WERI-Rb-1 (cell line): ENCODE measurements around the gene GNB5.

Experiments used
- DNase-seq: peaks from one replicate; pipeline ENCODE4 v3.0.0-alpha.2; 2020
- H3K27ac ChIP-seq: fragments of 250-450 bp; sonication (Bioruptor Pico); 2 replicates; pipeline ENCODE4 v1.5.1; 2020; ENCODE audit warnings: mild to moderate bottlenecking, moderate library complexity
- H3K27me3 ChIP-seq: fragments of 250-450 bp; sonication (Bioruptor Pico); 2 replicates; pipeline ENCODE4 v1.5.1; 2021; ENCODE audit warnings: mild to moderate bottlenecking, low read depth, moderate library complexity; ENCODE audit not compliant: insufficient read depth, severe bottlenecking
- H3K36me3 ChIP-seq: fragments of 250-450 bp; sonication (Bioruptor Pico); 2 replicates; pipeline ENCODE4 v1.5.1; 2020; ENCODE audit warnings: mild to moderate bottlenecking, moderate library complexity
- H3K4me3 ChIP-seq: 2 replicates; pipeline ENCODE4 v1.5.1; 2011; ENCODE audit warnings: low read depth, mild to moderate bottlenecking, control low read depth, low read length
- H3K9me3 ChIP-seq: fragments of 250-450 bp; sonication (Bioruptor Pico); 2 replicates; pipeline ENCODE4 v1.5.1; 2021; ENCODE audit warnings: mild to moderate bottlenecking, moderate library complexity; ENCODE audit not compliant: severe bottlenecking
- CTCF ChIP-seq: IDR thresholded peaks from 2 replicates; pipeline ENCODE4 v1.5.1; 2011; ENCODE audit warnings: low read depth, mild to moderate bottlenecking, control low read depth, inconsistent platforms, low read length

Gene GNB5

GRCh38 chr15:52106641-52107040 lies 84.6 kb downstream of the GNB5 start:
- H3K36me3 ChIP-seq = no peaks in the 10 kb centered on the region
- no peak overlapping the region for H3K27ac ChIP-seq
- no peaks in the 10 kb centered on the region for H3K27me3 ChIP-seq
- no peak overlapping the region for H3K4me3 ChIP-seq
- DNase-seq = no peak
- H3K9me3 ChIP-seq = no peaks in the 10 kb centered on the region
- TF ChIP-seq CTCF = no peak

- Histone ChIP-seq H3K27me3 (no peaks in the 10 kb centered on the region), H3K9me3 (no peaks in the 10 kb centered on the region), H3K27ac (no peak overlapping the region), H3K4me3 (no peak overlapping the region), H3K36me3 (no peaks in the 10 kb centered on the region)
- no peak for DNase-seq
- TF ChIP-seq CTCF = no peak
Measured at GRCh38 chr15:52105846-52106245, 85.3 kb downstream of the GNB5 start.

- TF ChIP-seq CTCF = no peak
- DNase-seq = no peak
- H3K4me3 ChIP-seq = no peak overlapping the region
- H3K36me3 ChIP-seq = no peaks in the 10 kb centered on the region
- no peak overlapping the region for H3K27ac ChIP-seq
- H3K27me3 ChIP-seq = no peaks in the 10 kb centered on the region
- H3K9me3 ChIP-seq = no peaks in the 10 kb centered on the region
Measured at GRCh38 chr15:52104532-52105004, 86.6 kb downstream of the GNB5 start.

- no peak for TF ChIP-seq CTCF
- Histone ChIP-seq H3K27ac (no peak overlapping the region), H3K4me3 (no peak overlapping the region), H3K36me3 (no peaks in the 10 kb centered on the region), H3K9me3 (no peaks in the 10 kb centered on the region), H3K27me3 (no peaks in the 10 kb centered on the region)
- no peak for DNase-seq
Measured at GRCh38 chr15:52103217-52104207, 87.7 kb downstream of the GNB5 start.

GRCh38 chr15:52102463-52102862 lies 88.7 kb downstream of the GNB5 start:
- no peak overlapping the region for H3K4me3 ChIP-seq
- H3K9me3 ChIP-seq = no peaks in the 10 kb centered on the region
- H3K36me3 ChIP-seq = no peaks in the 10 kb centered on the region
- DNase-seq = no peak
- no peak overlapping the region for H3K27ac ChIP-seq
- TF ChIP-seq CTCF = no peak
- H3K27me3 ChIP-seq = no peaks in the 10 kb centered on the region
